ENCODE measurements around the gene FNIP1. TPM values are rescaled to one million over a fixed set of nuclear protein-coding genes. Genes with fewer than 3 reads are reported as not detected.
"Not testable (repeated sequence)": the region's sequence is repeated elsewhere in the genome, so short reads cannot be mapped to it uniquely, and the experiment has no call there.

Gene FNIP1
- total RNA-seq, 2 donors from 2014 or later: 19.9 to 25.6 TPM

DNA sequence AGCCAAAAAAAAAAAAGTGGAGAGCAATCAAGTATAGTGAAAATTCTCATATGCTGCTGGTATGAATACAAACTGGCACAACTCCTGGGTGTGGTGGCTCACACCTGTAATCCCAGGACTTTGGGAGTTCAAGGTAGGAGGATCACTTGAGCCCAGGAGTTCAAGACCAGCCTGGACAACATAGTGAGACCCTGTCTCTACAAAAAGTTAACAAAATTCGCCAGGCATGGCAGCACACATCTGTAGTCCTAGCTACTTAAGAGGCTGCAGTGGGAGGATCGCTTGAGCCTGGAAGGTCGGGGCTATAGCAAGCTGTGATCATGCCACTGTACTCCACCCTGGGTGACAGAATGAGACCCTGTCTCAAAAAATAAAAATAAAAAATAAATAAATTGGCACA, 51.7 kb downstream of the FNIP1 start:
- WGBS, 2 experiments (ENCODE audit: insufficient coverage in 1 of 2, insufficient read length in 1 of 2): 96 to 100% methylated on average over 1 to 3 of the region's 3 CpGs
- no peaks in the 10 kb centered on the region for H3K27me3 ChIP-seq (ENCODE audit: control insufficient read depth, insufficient read depth, low read length, poor library complexity, severe bottlenecking)

DNA sequence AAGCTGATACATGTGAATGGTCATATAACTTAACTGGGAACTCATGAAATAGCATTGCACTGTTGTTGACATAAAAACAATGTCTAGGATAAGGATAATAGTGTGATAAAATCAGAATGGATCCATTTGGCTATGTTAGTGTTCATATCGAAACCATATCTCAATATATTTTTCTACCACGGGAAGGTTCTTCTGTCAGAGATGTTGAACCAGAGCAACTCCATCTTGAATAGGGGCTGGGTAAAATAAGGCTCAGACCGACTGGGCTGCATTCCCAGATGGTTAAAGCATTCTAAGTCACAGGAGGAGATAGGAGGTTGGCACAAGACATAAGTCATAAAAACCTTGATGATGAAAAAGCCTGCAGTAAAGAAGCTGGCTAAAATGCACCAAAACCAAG, 56.3 kb downstream of the FNIP1 start:
- H3K9me3 Mint-ChIP-seq: no peaks in the 10 kb centered on the region
- TF ChIP-seq, protein P1, sequence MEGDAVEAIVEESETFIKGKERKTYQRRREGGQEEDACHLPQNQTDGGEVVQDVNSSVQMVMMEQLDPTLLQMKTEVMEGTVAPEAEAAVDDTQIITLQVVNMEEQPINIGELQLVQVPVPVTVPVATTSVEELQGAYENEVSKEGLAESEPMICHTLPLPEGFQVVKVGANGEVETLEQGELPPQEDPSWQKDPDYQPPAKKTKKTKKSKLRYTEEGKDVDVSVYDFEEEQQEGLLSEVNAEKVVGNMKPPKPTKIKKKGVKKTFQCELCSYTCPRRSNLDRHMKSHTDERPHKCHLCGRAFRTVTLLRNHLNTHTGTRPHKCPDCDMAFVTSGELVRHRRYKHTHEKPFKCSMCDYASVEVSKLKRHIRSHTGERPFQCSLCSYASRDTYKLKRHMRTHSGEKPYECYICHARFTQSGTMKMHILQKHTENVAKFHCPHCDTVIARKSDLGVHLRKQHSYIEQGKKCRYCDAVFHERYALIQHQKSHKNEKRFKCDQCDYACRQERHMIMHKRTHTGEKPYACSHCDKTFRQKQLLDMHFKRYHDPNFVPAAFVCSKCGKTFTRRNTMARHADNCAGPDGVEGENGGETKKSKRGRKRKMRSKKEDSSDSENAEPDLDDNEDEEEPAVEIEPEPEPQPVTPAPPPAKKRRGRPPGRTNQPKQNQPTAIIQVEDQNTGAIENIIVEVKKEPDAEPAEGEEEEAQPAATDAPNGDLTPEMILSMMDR (conservative IDR thresholded peaks at IDR 0.05): no peak
- Histone ChIP-seq H3K9ac (ENCODE audit: extremely low read depth, low read length, poor library complexity, severe bottlenecking) (no peak overlapping the region), H3K36me3 (ENCODE audit: control insufficient read depth, insufficient read depth, low read length) (peaks cover 43% of the 10 kb centered on the region), H3K4me1 (ENCODE audit: control insufficient read depth, insufficient read depth, low read length) (no peaks in the 10 kb centered on the region), H3K9me3 (ENCODE audit: control insufficient read depth, low read length) (no peaks in the 10 kb centered on the region), H3K27me3 (ENCODE audit: control insufficient read depth, insufficient read depth, low read length, poor library complexity, severe bottlenecking) (no peaks in the 10 kb centered on the region), H3K27ac (ENCODE audit: low read depth, low read length) (no peak overlapping the region), H3K4me3 (ENCODE audit: low read length) (no peak overlapping the region)
- no peak overlapping the region for H3K27ac Mint-ChIP-seq
- DNase-seq: no peak
- H3K4me3 Mint-ChIP-seq: no peak overlapping the region
- WGBS, 2 experiments (ENCODE audit: insufficient coverage in 1 of 2, insufficient read length in 1 of 2): 88 to 98% methylated on average over 1 to 3 of the region's 3 CpGs
- H3K4me1 Mint-ChIP-seq: peaks cover 2% of the 10 kb centered on the region
- no peaks in the 10 kb centered on the region for H3K27me3 Mint-ChIP-seq (ENCODE audit: insufficient read depth)
- peaks cover 37% of the 10 kb centered on the region for H3K36me3 Mint-ChIP-seq (ENCODE audit: low read depth)

More for the DNA sequence above, 51.7 kb downstream of the FNIP1 start:
- no peak overlapping the region for H3K4me3 Mint-ChIP-seq
- TF ChIP-seq, protein P1 (conservative IDR thresholded peaks at IDR 0.05): no peak
- H3K27me3 Mint-ChIP-seq (ENCODE audit: insufficient read depth): no peaks in the 10 kb centered on the region
- peaks cover 28% of the 10 kb centered on the region for H3K36me3 Mint-ChIP-seq (ENCODE audit: low read depth)
- Histone ChIP-seq H3K27ac (ENCODE audit: low read depth, low read length) (no peak overlapping the region), H3K4me3 (ENCODE audit: low read length) (no peak overlapping the region), H3K36me3 (ENCODE audit: control insufficient read depth, insufficient read depth, low read length) (peaks cover 37% of the 10 kb centered on the region), H3K4me1 (ENCODE audit: control insufficient read depth, insufficient read depth, low read length) (no peaks in the 10 kb centered on the region), H3K9ac (ENCODE audit: extremely low read depth, low read length, poor library complexity, severe bottlenecking) (no peak overlapping the region), H3K9me3 (ENCODE audit: control insufficient read depth, low read length) (no peaks in the 10 kb centered on the region)
- no peak overlapping the region for H3K27ac Mint-ChIP-seq
- no peaks in the 10 kb centered on the region for H3K9me3 Mint-ChIP-seq
- no peak for DNase-seq
- no peaks in the 10 kb centered on the region for H3K4me1 Mint-ChIP-seq

DNA sequence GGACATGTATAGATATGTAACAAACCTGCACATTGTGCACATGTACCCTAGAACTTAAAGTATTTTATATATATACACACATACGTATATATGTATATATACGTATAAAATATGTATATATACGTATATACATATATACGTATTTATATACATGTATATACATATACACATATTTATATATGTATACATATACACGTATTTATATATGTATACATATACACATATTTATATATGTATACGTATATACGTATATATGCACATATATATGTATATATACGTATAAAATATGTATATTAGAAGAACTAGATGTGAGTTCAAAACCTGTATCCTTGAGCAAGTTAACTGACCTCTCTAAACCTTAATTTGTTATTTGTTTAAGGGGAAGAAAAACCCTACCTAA, 61.4 kb downstream of the FNIP1 start:
- no peak for DNase-seq
- Mint-ChIP-seq H3K27me3 (ENCODE audit: insufficient read depth) (no peaks in the 10 kb centered on the region), H3K9me3 (peaks cover 2% of the 10 kb centered on the region), H3K4me1 (peaks cover 2% of the 10 kb centered on the region), H3K27ac (no peak overlapping the region), H3K4me3 (no peak overlapping the region), H3K36me3 (ENCODE audit: low read depth) (peaks cover 37% of the 10 kb centered on the region)
- H3K9ac ChIP-seq (ENCODE audit: extremely low read depth, low read length, poor library complexity, severe bottlenecking): no peak overlapping the region
- H3K36me3 ChIP-seq (ENCODE audit: control insufficient read depth, insufficient read depth, low read length): peaks cover 9% of the 10 kb centered on the region
- H3K9me3 ChIP-seq (ENCODE audit: control insufficient read depth, low read length): no peaks in the 10 kb centered on the region
- TF ChIP-seq, protein P1 (conservative IDR thresholded peaks at IDR 0.05): no peak
- no peaks in the 10 kb centered on the region for H3K4me1 ChIP-seq (ENCODE audit: control insufficient read depth, insufficient read depth, low read length)
- no peaks in the 10 kb centered on the region for H3K27me3 ChIP-seq (ENCODE audit: control insufficient read depth, insufficient read depth, low read length, poor library complexity, severe bottlenecking)
- no peak overlapping the region for H3K27ac ChIP-seq (ENCODE audit: low read depth, low read length)
- WGBS, 2 experiments (ENCODE audit: insufficient coverage in 1 of 2, insufficient read length in 1 of 2): no CpG with 5 or more reads among the region's 8 CpGs
- H3K4me3 ChIP-seq (ENCODE audit: low read length): no peak overlapping the region

DNA sequence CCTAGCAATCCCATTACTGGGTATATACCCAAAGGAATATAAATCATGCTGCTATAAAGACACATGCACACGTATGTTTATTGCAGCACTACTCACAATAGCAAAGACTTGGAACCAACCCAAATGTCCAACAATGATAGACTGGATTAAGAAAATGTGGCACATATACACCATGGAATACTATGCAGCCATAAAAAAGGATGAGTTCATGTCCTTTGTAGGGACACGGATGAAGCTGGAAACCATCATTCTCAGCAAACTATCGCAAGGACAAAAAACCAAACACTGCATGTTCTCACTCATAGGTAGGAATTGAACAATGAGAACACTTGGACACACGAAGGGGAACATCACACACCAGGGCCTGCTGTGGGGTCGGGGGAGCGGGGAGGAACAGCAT, 61.9 kb downstream of the FNIP1 start:
- not testable (repeated sequence) for H3K27me3 ChIP-seq (ENCODE audit: control insufficient read depth, insufficient read depth, low read length, poor library complexity, severe bottlenecking); H3K27ac ChIP-seq (ENCODE audit: low read depth, low read length); H3K27ac Mint-ChIP-seq; H3K4me1 ChIP-seq (ENCODE audit: control insufficient read depth, insufficient read depth, low read length); H3K4me3 ChIP-seq (ENCODE audit: low read length); H3K27me3 Mint-ChIP-seq (ENCODE audit: insufficient read depth); H3K4me1 Mint-ChIP-seq; H3K4me3 Mint-ChIP-seq; H3K9ac ChIP-seq (ENCODE audit: extremely low read depth, low read length, poor library complexity, severe bottlenecking); H3K36me3 ChIP-seq (ENCODE audit: control insufficient read depth, insufficient read depth, low read length); DNase-seq; H3K9me3 Mint-ChIP-seq; H3K9me3 ChIP-seq (ENCODE audit: control insufficient read depth, low read length)
- 95 to 96% methylated on average over 3 to 4 of the region's 6 CpGs for WGBS, 2 experiments (ENCODE audit: insufficient coverage in 1 of 2, insufficient read length in 1 of 2)
- peaks cover 36% of the 10 kb centered on the region for H3K36me3 Mint-ChIP-seq (ENCODE audit: low read depth)

DNA sequence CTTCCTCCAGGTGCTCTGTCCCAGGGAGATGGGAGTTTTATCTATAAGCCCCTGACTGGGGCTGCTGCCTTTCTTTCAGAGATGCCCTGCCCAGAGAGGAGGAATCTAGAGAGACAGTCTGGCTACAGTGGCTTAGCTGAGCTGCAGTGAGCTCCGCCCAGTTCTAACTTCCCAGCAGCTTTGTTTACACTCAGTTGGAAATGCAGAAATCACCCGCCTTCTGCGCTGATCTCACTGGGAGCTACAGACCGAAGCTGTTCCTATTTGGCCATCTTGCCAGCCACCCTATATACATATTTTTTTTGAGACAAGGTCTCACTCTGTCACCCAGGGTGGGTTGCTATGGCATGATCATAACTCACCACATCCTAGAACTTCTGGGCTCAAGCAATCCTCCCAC, 67.5 kb downstream of the FNIP1 start:
- not testable (repeated sequence) for H3K27ac Mint-ChIP-seq

More for the DNA sequence above, 67.5 kb downstream of the FNIP1 start:
- not testable (repeated sequence) for H3K4me3 ChIP-seq (ENCODE audit: low read length); H3K9ac ChIP-seq (ENCODE audit: extremely low read depth, low read length, poor library complexity, severe bottlenecking); H3K27me3 ChIP-seq (ENCODE audit: control insufficient read depth, insufficient read depth, low read length, poor library complexity, severe bottlenecking); H3K4me3 Mint-ChIP-seq; H3K9me3 ChIP-seq (ENCODE audit: control insufficient read depth, low read length); H3K4me1 ChIP-seq (ENCODE audit: control insufficient read depth, insufficient read depth, low read length); H3K27me3 Mint-ChIP-seq (ENCODE audit: insufficient read depth); DNase-seq; H3K27ac ChIP-seq (ENCODE audit: low read depth, low read length); H3K4me1 Mint-ChIP-seq
- H3K36me3 Mint-ChIP-seq (ENCODE audit: low read depth): peaks cover 55% of the 10 kb centered on the region
- H3K36me3 ChIP-seq (ENCODE audit: control insufficient read depth, insufficient read depth, low read length): peaks cover 22% of the 10 kb centered on the region
- peaks cover 22% of the 10 kb centered on the region for H3K9me3 Mint-ChIP-seq
- WGBS, 2 experiments (ENCODE audit: insufficient coverage in 1 of 2, insufficient read length in 1 of 2): 93 to 100% methylated on average over 1 to 4 of the region's 4 CpGs
